H1 (cell line): Measurements from ENCODE around the gene RPSA. TPM values are rescaled to one million over a fixed set of nuclear protein-coding genes. Genes with fewer than 3 reads are reported as not detected.

ENCODE experiments used
- CTCF ChIA-PET: fragments of 300-600 bp; sonication (Branson Sonifier 250); formaldehyde crosslinking; loops from one replicate; lab custom pipeline; 2021; ENCODE audit not compliant: partially characterized antibody; lab: Charles Lee
- POLR2A ChIA-PET: fragments of 300-600 bp; sonication (Branson Sonifier 250); formaldehyde crosslinking; loops from one replicate; lab custom pipeline; 2021; ENCODE audit warnings: inconsistent platforms; ENCODE audit not compliant: partially characterized antibody; lab: Charles Lee
- DNase-seq, 2 experiments: peaks; one replicate each; pipeline versions ENCODE4 v3.0.0 to v3.0.0-alpha.2; 2010 to 2022; ENCODE audit warnings: low spot score in 2 of 2, low read depth in 1 of 2, mixed read lengths in 1 of 2
- FAIRE-seq: peaks from 2 replicates; lab custom pipeline; 2011; peaks lifted over from hg19 to GRCh38; lab: Jason Lieb, UNC
- H2AFZ ChIP-seq: 2 replicates; pipeline ENCODE4 v1.8.1; 2012; ENCODE audit warnings: low read length, inconsistent platforms
- H2AK5ac ChIP-seq: 2 replicates; pipeline ENCODE4 v1.6.1; 2013; ENCODE audit warnings: low read depth, low read length
- H2BK120ac ChIP-seq: replicated peaks from 2 replicates; pipeline ENCODE3; 2013; ENCODE audit warnings: low read depth, low read length, inconsistent platforms
- H2BK12ac ChIP-seq: 2 replicates; pipeline ENCODE4 v1.6.1; 2013; ENCODE audit warnings: low read depth, low read length
- H2BK15ac ChIP-seq: 2 replicates; pipeline ENCODE4 v1.6.1; 2013; ENCODE audit warnings: low read length
- H2BK20ac ChIP-seq: 2 replicates; pipeline ENCODE4 v1.6.1; 2013; ENCODE audit warnings: low read length
- H2BK5ac ChIP-seq: 2 replicates; pipeline ENCODE4 v1.6.1; 2013; ENCODE audit warnings: low read depth, low read length
- H3K14ac ChIP-seq: 2 replicates; pipeline ENCODE4 v1.6.1; 2013; ENCODE audit warnings: inconsistent platforms; ENCODE audit not compliant: insufficient read length
- H3K18ac ChIP-seq: 2 replicates; pipeline ENCODE4 v1.6.1; 2013; ENCODE audit warnings: low read length; ENCODE audit errors: extremely low read depth
- H3K23ac ChIP-seq: 2 replicates; pipeline ENCODE4 v1.6.1; 2013; ENCODE audit warnings: inconsistent platforms; ENCODE audit not compliant: insufficient read length
- H3K23me2 ChIP-seq: 2 replicates; pipeline ENCODE4 v1.6.1; 2013; ENCODE audit warnings: low read depth, low read length
- H3K27ac ChIP-seq: 2 replicates; pipeline ENCODE4 v1.6.1; 2011; ENCODE audit warnings: low read depth, low read length, inconsistent platforms
- H3K27me3 ChIP-seq, 4 experiments: replicated peaks in 1 of 4; 1 replicate in 1 of 4; 2 replicates in 3 of 4; pipeline versions ENCODE4 v1.6.1 to v1.8.1; 2011 to 2013; ENCODE audit warnings: low read length in 3 of 4, mild to moderate bottlenecking in 3 of 4, inconsistent platforms in 2 of 4, mixed read lengths in 2 of 4, moderate library complexity in 1 of 4; ENCODE audit not compliant: control insufficient read depth in 3 of 4, insufficient read depth in 3 of 4; ENCODE audit errors: extremely low read depth in 1 of 4
- H3K36me3 ChIP-seq, 4 experiments: 2 replicates each; pipeline versions ENCODE4 v1.6.1 to v1.8.1; 2011 to 2013; ENCODE audit warnings: mild to moderate bottlenecking in 4 of 4, low read length in 3 of 4, moderate library complexity in 2 of 4, control low read depth in 1 of 4, inconsistent platforms in 1 of 4; ENCODE audit not compliant: insufficient read depth in 4 of 4, control insufficient read depth in 2 of 4
- H3K4ac ChIP-seq: replicated peaks from 2 replicates; pipeline ENCODE3; 2013; ENCODE audit warnings: low read length, low read depth, mixed read lengths, inconsistent platforms; ENCODE audit not compliant: insufficient read length
- H3K4me1 ChIP-seq, 4 experiments: replicated peaks in 1 of 4; 1 replicate in 1 of 4; 2 replicates in 3 of 4; pipeline versions ENCODE4 v1.6.1 to v1.8.1; 2011 to 2013; ENCODE audit warnings: low read length in 3 of 4, inconsistent platforms in 2 of 4, mixed read lengths in 1 of 4; ENCODE audit not compliant: insufficient read depth in 4 of 4, control insufficient read depth in 3 of 4
- H3K4me2 ChIP-seq, 2 experiments: 2 replicates each; pipeline versions ENCODE4 v1.6.1 to v1.8.1; 2011 to 2013; ENCODE audit warnings: low read depth in 2 of 2, low read length in 2 of 2, control low read depth in 1 of 2, inconsistent platforms in 1 of 2, mild to moderate bottlenecking in 1 of 2; ENCODE audit not compliant: insufficient read depth in 1 of 2
- H3K4me3 ChIP-seq, 4 experiments: fragments of 200-600, 300-600 bp in 1 of 4; sonication (generic), shearing (Covaris generic), sonication (Bioruptor Twin) in 1 of 4; 2 replicates each; pipeline versions ENCODE4 v1.5.1 to v1.8.1; 2011 to 2016; ENCODE audit warnings: low read length in 4 of 4, low read depth in 3 of 4, control low read depth in 2 of 4, inconsistent platforms in 2 of 4, mild to moderate bottlenecking in 2 of 4, mixed read lengths in 1 of 4, moderate library complexity in 1 of 4; ENCODE audit not compliant: insufficient read depth in 2 of 4; ENCODE audit errors: extremely low read depth in 1 of 4
- H3K56ac ChIP-seq: replicated peaks from 2 replicates; pipeline ENCODE3; 2013; ENCODE audit warnings: low read depth, mild to moderate bottlenecking, mixed read lengths, low read length, inconsistent platforms; ENCODE audit not compliant: insufficient read length
- H3K79me1 ChIP-seq: 2 replicates; pipeline ENCODE4 v1.6.1; 2013; ENCODE audit warnings: low read depth, low read length, control low read depth
- H3K79me2 ChIP-seq, 2 experiments: 2 replicates each; pipeline versions ENCODE4 v1.6.1 to v1.8.1; 2012 to 2013; ENCODE audit warnings: low read length in 2 of 2, mild to moderate bottlenecking in 2 of 2, inconsistent platforms in 1 of 2; ENCODE audit not compliant: insufficient read depth in 2 of 2, control insufficient read depth in 1 of 2
- H3K9ac ChIP-seq, 4 experiments: replicated peaks in 1 of 4; 1 replicate in 1 of 4; 2 replicates in 3 of 4; pipeline versions ENCODE4 v1.6.1 to v1.8.1; 2011 to 2013; ENCODE audit warnings: low read depth in 3 of 4, low read length in 3 of 4, control low read depth in 2 of 4, mild to moderate bottlenecking in 2 of 4, moderate library complexity in 2 of 4, inconsistent platforms in 1 of 4; ENCODE audit errors: extremely low read depth in 1 of 4
- H3K9me3 ChIP-seq, 2 experiments: 2 replicates each; pipeline versions ENCODE4 v1.6.1 to v1.8.1; 2012 to 2013; ENCODE audit warnings: mild to moderate bottlenecking in 2 of 2, moderate library complexity in 2 of 2, control low read depth in 1 of 2, inconsistent platforms in 1 of 2, low read depth in 1 of 2, low read length in 1 of 2, mixed read lengths in 1 of 2; ENCODE audit not compliant: insufficient read depth in 2 of 2
- H4K20me1 ChIP-seq, 2 experiments: replicated peaks in 1 of 2; 2 replicates each; pipeline versions ENCODE3 to v1.8.1; 2011 to 2013; ENCODE audit warnings: inconsistent platforms in 2 of 2, low read length in 2 of 2, mild to moderate bottlenecking in 1 of 2; ENCODE audit not compliant: insufficient read depth in 2 of 2, control insufficient read depth in 1 of 2
- H4K5ac ChIP-seq: 2 replicates; pipeline ENCODE4 v1.6.1; 2013; ENCODE audit warnings: low read length, low read depth, mixed read lengths, inconsistent platforms; ENCODE audit not compliant: insufficient read length
- H4K8ac ChIP-seq: 2 replicates; pipeline ENCODE4 v1.8.0; 2013; ENCODE audit warnings: mild to moderate bottlenecking, moderate library complexity, low read length, inconsistent platforms; ENCODE audit not compliant: insufficient read depth; ENCODE audit errors: extremely low read depth
- H4K91ac ChIP-seq: replicated peaks from 2 replicates; pipeline ENCODE3; 2013; ENCODE audit warnings: low read length, mixed read lengths, inconsistent platforms; ENCODE audit not compliant: insufficient read length
- ATF2 ChIP-seq: IDR thresholded peaks from 2 replicates; pipeline ENCODE4 v1.6.1; 2012; ENCODE audit warnings: low read length, inconsistent platforms
- BCL11A ChIP-seq, 2 experiments: IDR thresholded peaks; one replicate each; pipeline ENCODE4 v1.6.1; 2011; ENCODE audit warnings: low read depth in 2 of 2, low read length in 2 of 2, mild to moderate bottlenecking in 2 of 2
- EP300 ChIP-seq, 2 experiments: IDR thresholded peaks; 1 replicate in 1 of 2; 2 replicates in 1 of 2; pipeline ENCODE4 v1.6.1; 2011 to 2012; ENCODE audit warnings: low read depth in 2 of 2, low read length in 2 of 2, mild to moderate bottlenecking in 2 of 2, borderline replicate concordance in 1 of 2, inconsistent platforms in 1 of 2, moderate library complexity in 1 of 2
- FOSL1 ChIP-seq: IDR thresholded peaks from 2 replicates; pipeline ENCODE4 v1.6.1; 2011; ENCODE audit warnings: mild to moderate bottlenecking, low read depth, low read length, moderate library complexity; ENCODE audit not compliant: insufficient read depth
- GTF2F1 ChIP-seq: IDR thresholded peaks from 2 replicates; pipeline ENCODE4 v1.6.1; 2012; ENCODE audit warnings: low read depth, low read length, improper control_type of control experiment, borderline replicate concordance
- MAX ChIP-seq: IDR thresholded peaks from 2 replicates; pipeline ENCODE4 v1.6.1; 2012; ENCODE audit warnings: inconsistent platforms
- TAF1 ChIP-seq: IDR thresholded peaks from 2 replicates; pipeline ENCODE4 v1.6.1; 2011; ENCODE audit warnings: mild to moderate bottlenecking, low read depth, low read length
- TCF12 ChIP-seq: IDR thresholded peaks from 2 replicates; pipeline ENCODE4 v1.6.1; 2011; ENCODE audit warnings: low read depth, mild to moderate bottlenecking, low read length
- TEAD4 ChIP-seq: IDR thresholded peaks from 2 replicates; pipeline ENCODE4 v1.6.1; 2012; ENCODE audit warnings: low read depth, low read length, inconsistent platforms, mixed read lengths
- YY1 ChIP-seq: IDR thresholded peaks from 2 replicates; pipeline ENCODE4 v1.6.1; 2011; ENCODE audit warnings: low read depth, mild to moderate bottlenecking, low read length
- WGBS, 2 experiments: shearing (Covaris generic) in 1 of 2; methylation state at CpG; one replicate each; pipeline versions ENCODE4 v1.1.6 to v1.1.7; 2013 to 2015; ENCODE audit warnings: low lambda C conversion rate in 2 of 2, mixed read lengths in 2 of 2, inconsistent platforms in 1 of 2, low coverage in 1 of 2, missing lambda C conversion rate in 1 of 2; ENCODE audit not compliant: insufficient replicate concordance in 2 of 2, insufficient coverage in 1 of 2, insufficient read length in 1 of 2; ENCODE audit errors: extremely low coverage in 1 of 2, missing lambda C conversion rate in 1 of 2; 5-methylcytosine and 5-hydroxymethylcytosine counted together
- polyA plus RNA-seq, 7 experiments: library from polyadenylated mRNA; depleted of rRNA in 3 of 7; stranded (reverse) in 5 of 7; unstranded in 2 of 7; fragments of >200 nt in 5 of 7; fragments of 200-250 nt in 2 of 7; gene quantifications; 1 replicate in 5 of 7; 2 replicates in 1 of 7; 4 replicates in 1 of 7; pipeline versions ENCODE4 v1.2.1 to v1.2.3, GENCODE V29; 2011 to 2013; ENCODE audit warnings: missing spikeins in 2 of 7, mixed read lengths in 2 of 7
- total RNA-seq: library from RNA; stranded (reverse); fragmentation: NEBNext Ultra II Directional; extraction: Animal tissue kit (Norgen Biotek cat#: 25700); gene quantifications from 2 replicates; pipeline ENCODE4 v1.2.1, GENCODE V29; 2021

The RPSA gene
- total and polyA plus RNA-seq, 2 of the 8 experiments (the other 6 are each of a cell fraction or from before 2014, with no cell fraction given), result 2,661 to 7,468 TPM

- no peak overlapping the region for H3K9ac ChIP-seq
- H3K27ac ChIP-seq, result no peak overlapping the region
- no peaks in the 10 kb centered on the region for H3K23me2 ChIP-seq
- no peaks in the 10 kb centered on the region for H3K36me3 ChIP-seq
- no peak overlapping the region for H4K5ac ChIP-seq
- H3K4me1 ChIP-seq, result peaks cover 0 to 5% (median 0%) of the 10 kb centered on the region in 4 experiments; a peak in 2 of 7 replicates
- ChIA-PET CTCF (interaction anchor here (0.6 to 11.5 kb wide), 20 partner anchors 9 to 355 kb away, joined by 3 to 169 read pairs (median 3); partner anchors contain the start of gene XIRP1), POLR2A (interaction anchor here (1.5 to 33.7 kb wide), 2 partner anchors 10 to 33 kb away, joined by 4 to 771 read pairs; partner anchors contain the start of gene RPSA)
- H2BK15ac ChIP-seq, result no peak overlapping the region
- peak overlapping the region; percentile 26 for H4K91ac ChIP-seq
- no peak overlapping the region for H3K4me3 ChIP-seq
- H4K20me1 ChIP-seq, result no peaks in the 10 kb centered on the region
- 0 out of 2 replicates have a peak overlapping the region, but pooled peaks have one; percentile 41 for H2BK20ac ChIP-seq
- FAIRE-seq (no peak), DNase-seq (no peak)
- H3K4ac ChIP-seq, result no peak overlapping the region
- peaks cover 6 to 7% of the 10 kb centered on the region in 2 experiments; a peak in 2 of 4 replicates for H3K9me3 ChIP-seq
- peak overlapping the region in 1 of 2 experiments; percentile 12; a peak in 1 of 4 replicates for H3K4me2 ChIP-seq
- H2AFZ ChIP-seq, result peak overlapping the region; percentile 84
- H2BK5ac ChIP-seq, result peak overlapping the region; percentile 8; the same call in 1 of the 2 replicates
- H3K56ac ChIP-seq, result no peak overlapping the region
- H4K8ac ChIP-seq, result no peak overlapping the region
- H3K18ac ChIP-seq, result no peak overlapping the region
- H2BK12ac ChIP-seq, result no peak overlapping the region
- TF ChIP-seq TCF12 (no peak), MAX (no peak), EP300 (IDR thresholded peaks at IDR 0.05; ENCODE audit: borderline replicate concordance in 1 of 2, low read depth in 2 of 2, low read length in 2 of 2) (no peak), YY1 (no peak), FOSL1 (no peak), GTF2F1 (no peak), ATF2 (no peak), TEAD4 (no peak), TAF1 (no peak), BCL11A (IDR thresholded peaks at IDR 0.05; ENCODE audit: low read depth in 2 of 2, low read length in 2 of 2) (no peak)
- H2BK120ac ChIP-seq, result peak overlapping the region; percentile 19
- H3K79me1 ChIP-seq, result no peaks in the 10 kb centered on the region
- 55% methylated on average over 5 of the region's 5 CpGs; no CpG with 5 or more reads in 1 of the 2 experiments for WGBS, 2 experiments
- no peak overlapping the region for H3K14ac ChIP-seq
- H3K23ac ChIP-seq, result no peak overlapping the region
- H2AK5ac ChIP-seq, result no peak overlapping the region
- no peaks in the 10 kb centered on the region for H3K27me3 ChIP-seq
- no peaks in the 10 kb centered on the region for H3K79me2 ChIP-seq
Measured at GRCh38 chr3:39376959-39377634, 29.4 kb upstream of the RPSA start.
